Measurements from ENCODE around the gene CELF5. TPM values are rescaled to one million over a fixed set of nuclear protein-coding genes. Genes with fewer than 3 reads are reported as not detected.

Gene CELF5
- total RNA-seq, 1 donor from 2014 or later: 1.7 TPM

DNA sequence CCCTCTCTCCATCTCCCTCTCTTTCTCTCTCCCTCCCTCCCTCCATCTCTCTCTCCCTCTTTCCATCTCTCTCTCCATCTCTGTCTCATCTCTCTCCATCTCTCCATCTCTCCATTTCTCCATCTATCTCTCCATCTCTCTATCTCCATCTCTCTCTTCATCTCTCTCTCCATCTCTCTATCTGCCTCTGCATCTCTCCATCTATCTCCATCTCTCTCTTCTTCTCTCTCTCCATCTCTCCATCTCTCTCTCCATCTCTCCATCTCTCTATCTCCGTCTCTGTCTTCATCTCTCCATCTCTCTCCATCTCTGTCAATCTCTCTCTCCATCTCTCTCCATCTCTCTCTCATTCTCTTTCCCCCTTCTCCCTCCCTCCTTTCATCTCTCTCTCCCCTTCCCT is 85.8 kb downstream of the CELF5 start:
- no peaks in the 10 kb centered on the region for H3K4me1 Mint-ChIP-seq (ENCODE audit: low read depth)
- H3K27ac Mint-ChIP-seq: no peak overlapping the region
- DNase-seq (ENCODE audit: low spot score, unreplicated experiment): no peak
- TF ChIP-seq, protein P1, sequence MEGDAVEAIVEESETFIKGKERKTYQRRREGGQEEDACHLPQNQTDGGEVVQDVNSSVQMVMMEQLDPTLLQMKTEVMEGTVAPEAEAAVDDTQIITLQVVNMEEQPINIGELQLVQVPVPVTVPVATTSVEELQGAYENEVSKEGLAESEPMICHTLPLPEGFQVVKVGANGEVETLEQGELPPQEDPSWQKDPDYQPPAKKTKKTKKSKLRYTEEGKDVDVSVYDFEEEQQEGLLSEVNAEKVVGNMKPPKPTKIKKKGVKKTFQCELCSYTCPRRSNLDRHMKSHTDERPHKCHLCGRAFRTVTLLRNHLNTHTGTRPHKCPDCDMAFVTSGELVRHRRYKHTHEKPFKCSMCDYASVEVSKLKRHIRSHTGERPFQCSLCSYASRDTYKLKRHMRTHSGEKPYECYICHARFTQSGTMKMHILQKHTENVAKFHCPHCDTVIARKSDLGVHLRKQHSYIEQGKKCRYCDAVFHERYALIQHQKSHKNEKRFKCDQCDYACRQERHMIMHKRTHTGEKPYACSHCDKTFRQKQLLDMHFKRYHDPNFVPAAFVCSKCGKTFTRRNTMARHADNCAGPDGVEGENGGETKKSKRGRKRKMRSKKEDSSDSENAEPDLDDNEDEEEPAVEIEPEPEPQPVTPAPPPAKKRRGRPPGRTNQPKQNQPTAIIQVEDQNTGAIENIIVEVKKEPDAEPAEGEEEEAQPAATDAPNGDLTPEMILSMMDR (IDR thresholded peaks at IDR 0.05; ENCODE audit: unreplicated experiment): no peak
- H3K9me3 Mint-ChIP-seq (ENCODE audit: low read depth): no peaks in the 10 kb centered on the region
- peaks cover 45% of the 10 kb centered on the region for H3K27me3 Mint-ChIP-seq
- no peaks in the 10 kb centered on the region for H3K36me3 Mint-ChIP-seq (ENCODE audit: insufficient read depth)
- H3K4me3 Mint-ChIP-seq (ENCODE audit: low read depth): no peak overlapping the region

GRCh38 chr19:3310711-3311110 is 86.2 kb downstream of the CELF5 start:
- TF ChIP-seq, protein P1 (IDR thresholded peaks at IDR 0.05; ENCODE audit: unreplicated experiment): no peak
- DNase-seq (ENCODE audit: low spot score, unreplicated experiment): no peak
- Mint-ChIP-seq H3K4me3 (ENCODE audit: low read depth) (no peak overlapping the region), H3K27me3 (peaks cover 45% of the 10 kb centered on the region), H3K4me1 (ENCODE audit: low read depth) (no peaks in the 10 kb centered on the region), H3K36me3 (ENCODE audit: insufficient read depth) (no peaks in the 10 kb centered on the region), H3K27ac (no peak overlapping the region), H3K9me3 (ENCODE audit: low read depth) (no peaks in the 10 kb centered on the region)

DNA sequence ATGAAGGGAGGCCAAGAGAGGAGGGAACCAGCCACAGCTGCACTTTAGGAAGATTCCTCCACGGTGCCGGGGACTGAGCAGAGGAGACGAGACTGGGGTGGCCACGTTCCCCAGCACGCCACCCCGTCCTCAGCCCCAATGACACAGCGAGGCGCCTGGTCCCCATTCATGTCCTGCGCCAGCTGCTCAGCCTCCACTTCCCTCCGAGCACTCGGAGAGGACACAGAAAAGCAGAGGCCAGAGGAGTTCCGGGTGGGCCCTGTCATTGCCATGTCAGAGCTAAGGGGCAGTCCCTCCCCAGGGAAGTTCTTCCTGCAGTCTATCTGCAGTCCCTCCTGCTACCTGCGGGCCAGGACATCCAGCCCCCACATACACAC is 88.7 kb downstream of the CELF5 start:
- Mint-ChIP-seq H3K27me3 (peaks cover 46% of the 10 kb centered on the region), H3K9me3 (ENCODE audit: low read depth) (no peaks in the 10 kb centered on the region), H3K4me3 (ENCODE audit: low read depth) (no peak overlapping the region)

DNA sequence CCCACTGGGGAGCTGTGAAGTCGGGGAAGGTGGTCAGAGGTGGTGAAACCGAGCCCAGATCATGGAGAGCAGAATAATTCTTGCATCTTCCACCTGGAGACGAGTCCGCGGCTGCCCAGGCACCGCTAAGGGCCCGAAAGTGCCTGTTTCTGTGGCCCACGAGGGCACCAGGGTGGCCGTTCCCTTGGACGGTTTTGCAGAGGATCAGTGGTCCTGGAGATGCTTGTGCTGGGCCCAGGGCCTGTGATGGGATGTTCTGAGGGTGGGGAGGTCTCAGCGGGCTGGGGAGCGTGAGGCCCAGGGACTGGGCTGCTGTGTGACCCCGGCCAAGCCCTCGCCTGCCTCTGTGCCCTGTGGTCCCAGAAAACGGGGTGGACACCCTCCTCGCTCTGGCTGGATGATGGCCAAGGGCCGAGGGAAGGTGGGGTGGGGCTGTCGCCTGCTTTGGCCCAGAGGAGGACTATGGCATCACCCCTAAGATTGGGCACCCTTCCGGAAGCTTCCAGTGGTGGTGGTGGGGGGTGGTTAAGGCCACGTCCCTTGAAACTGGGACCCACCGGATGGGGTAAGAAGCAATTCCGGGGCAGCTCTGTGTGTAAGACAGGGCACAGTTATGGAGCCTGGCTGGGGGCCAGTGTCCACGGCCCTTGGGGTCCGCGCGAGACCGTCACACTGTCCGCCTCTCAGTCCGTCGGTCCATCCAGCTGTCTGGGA is 90.7 kb downstream of the CELF5 start:
- Mint-ChIP-seq H3K27ac (no peak overlapping the region), H3K9me3 (ENCODE audit: low read depth) (no peaks in the 10 kb centered on the region), H3K4me3 (ENCODE audit: low read depth) (no peak overlapping the region), H3K27me3 (peaks cover 40% of the 10 kb centered on the region), H3K4me1 (ENCODE audit: low read depth) (no peaks in the 10 kb centered on the region), H3K36me3 (ENCODE audit: insufficient read depth) (no peaks in the 10 kb centered on the region)
- TF ChIP-seq, protein P1 (IDR thresholded peaks at IDR 0.05; ENCODE audit: unreplicated experiment): no peak
- DNase-seq (ENCODE audit: low spot score, unreplicated experiment): no peak

More for the DNA sequence above, 88.7 kb downstream of the CELF5 start:
- TF ChIP-seq, protein P1 (IDR thresholded peaks at IDR 0.05; ENCODE audit: unreplicated experiment): no peak
- no peak for DNase-seq (ENCODE audit: low spot score, unreplicated experiment)
- Mint-ChIP-seq H3K36me3 (ENCODE audit: insufficient read depth) (no peaks in the 10 kb centered on the region), H3K27ac (no peak overlapping the region), H3K4me1 (ENCODE audit: low read depth) (no peaks in the 10 kb centered on the region)

GRCh38 chr19:3315676-3315973 is 91.2 kb downstream of the CELF5 start:
- TF ChIP-seq, protein P1 (IDR thresholded peaks at IDR 0.05; ENCODE audit: unreplicated experiment): no peak
- Mint-ChIP-seq H3K36me3 (ENCODE audit: insufficient read depth) (no peaks in the 10 kb centered on the region), H3K27me3 (peaks cover 35% of the 10 kb centered on the region)

More at GRCh38 chr19:3315676-3315973, 91.2 kb downstream of the CELF5 start:
- Mint-ChIP-seq H3K9me3 (ENCODE audit: low read depth) (no peaks in the 10 kb centered on the region), H3K27ac (no peak overlapping the region), H3K4me1 (ENCODE audit: low read depth) (no peaks in the 10 kb centered on the region), H3K4me3 (ENCODE audit: low read depth) (no peak overlapping the region)
- no peak for DNase-seq (ENCODE audit: low spot score, unreplicated experiment)

All from progenitor cell of endocrine pancreas (in vitro differentiated cells).